Transverse colon (tissue), 4 donors: ENCODE measurements around the gene BCL7B. TPM values are rescaled to one million over a fixed set of nuclear protein-coding genes. Genes with fewer than 3 reads are reported as not detected.

Experiments
- DNase-seq: peaks from one replicate; pipeline ENCODE4 v3.0.0-alpha.2; 2019
- H3K27ac ChIP-seq, 4 donors: fragments of 200-600 bp; sonication (generic); 2 replicates each; pipeline ENCODE4 v1.5.1; 2016 to 2018; ENCODE audit warnings: inconsistent platforms in 4 of 4
- H3K27me3 ChIP-seq: fragments of 200-600 bp; sonication (generic); 2 replicates; pipeline ENCODE4 v1.5.1; 2017; ENCODE audit warnings: inconsistent platforms
- H3K36me3 ChIP-seq, 4 donors: fragments of 200-600 bp; sonication (generic); 2 replicates each; pipeline ENCODE4 v1.5.1; 2017 to 2019; ENCODE audit warnings: inconsistent platforms in 4 of 4
- H3K4me1 ChIP-seq, 4 donors: fragments of 200-600 bp; sonication (generic); 2 replicates each; pipeline ENCODE4 v1.5.1; 2017 to 2020; ENCODE audit warnings: inconsistent platforms in 4 of 4
- H3K4me3 ChIP-seq, 4 donors: fragments of 200-600 bp; sonication (generic); 1 replicate in 1 of 4; 2 replicates in 3 of 4; pipeline versions ENCODE4 v1.5.1 to v1.6.1; 2017 to 2019; ENCODE audit warnings: inconsistent platforms in 4 of 4
- H3K9me3 ChIP-seq, 2 donors: fragments of 200-600 bp; sonication (generic); 2 replicates each; pipeline ENCODE4 v1.5.1; 2017 to 2019; ENCODE audit warnings: inconsistent platforms in 2 of 2
- CTCF ChIP-seq, 5 experiments: fragments of 200-600 bp in 3 of 5; fragments of 450-650 bp in 2 of 5; sonication (generic) in 3 of 5; IDR thresholded peaks; 1 replicate in 2 of 5; 2 replicates in 3 of 5; pipeline ENCODE4 v1.5.1; 2016 to 2017; ENCODE audit warnings: antibody characterized with exemption in 5 of 5, inconsistent platforms in 3 of 5, mild to moderate bottlenecking in 2 of 5, moderate library complexity in 1 of 5
- EP300 ChIP-seq: sonication (generic); formaldehyde crosslinking; IDR thresholded peaks from one replicate; pipeline ENCODE4 v1.6.1; 2017; ENCODE audit warnings: antibody characterized with exemption, low read depth
- POLR2A ChIP-seq: fragments of 450-650 bp; IDR thresholded peaks from one replicate; pipeline ENCODE4 v1.6.1; 2016; ENCODE audit warnings: antibody characterized with exemption, mild to moderate bottlenecking, moderate library complexity
- POLR2AphosphoS5 ChIP-seq, 3 donors: sonication (generic); formaldehyde crosslinking; IDR thresholded peaks; one replicate each; pipeline ENCODE4 v1.6.1; 2016; ENCODE audit warnings: antibody characterized with exemption in 3 of 3
- WGBS, 2 donors: methylation state at CpG; one replicate each; pipeline ENCODE4 v1.1.5; 2018; ENCODE audit warnings: low coverage in 1 of 2; 5-methylcytosine and 5-hydroxymethylcytosine counted together
- in situ Hi-C, 4 donors: fragments of 200-750 bp; cut with MboI; loops; one replicate each; pipeline versions ENCODE4 v1.15.0 to v1.15.1; 2017; ENCODE audit warnings: low sequenced_read_pairs in 3 of 4, low pct_ligation_motif_present in 1 of 4, low pct_unique_long_range_greater_than_20kb in 1 of 4
- intact Hi-C: fragments of 100-400 bp; cut with DNase I; formaldehyde crosslinking; loops from one replicate; pipeline ENCODE4 v1.15.1; 2023; ENCODE audit warnings: low total_unique reads
- total RNA-seq, 4 donors: library from RNA; depleted of rRNA; stranded (reverse); fragments of >200 nt; gene quantifications; one replicate each; pipeline ENCODE4 v1.1.0, GENCODE V29; 2016

BCL7B gene
- total RNA-seq, result 10 to 100 TPM; 75.7 to 96.1 (median 86.0) TPM

DNA sequence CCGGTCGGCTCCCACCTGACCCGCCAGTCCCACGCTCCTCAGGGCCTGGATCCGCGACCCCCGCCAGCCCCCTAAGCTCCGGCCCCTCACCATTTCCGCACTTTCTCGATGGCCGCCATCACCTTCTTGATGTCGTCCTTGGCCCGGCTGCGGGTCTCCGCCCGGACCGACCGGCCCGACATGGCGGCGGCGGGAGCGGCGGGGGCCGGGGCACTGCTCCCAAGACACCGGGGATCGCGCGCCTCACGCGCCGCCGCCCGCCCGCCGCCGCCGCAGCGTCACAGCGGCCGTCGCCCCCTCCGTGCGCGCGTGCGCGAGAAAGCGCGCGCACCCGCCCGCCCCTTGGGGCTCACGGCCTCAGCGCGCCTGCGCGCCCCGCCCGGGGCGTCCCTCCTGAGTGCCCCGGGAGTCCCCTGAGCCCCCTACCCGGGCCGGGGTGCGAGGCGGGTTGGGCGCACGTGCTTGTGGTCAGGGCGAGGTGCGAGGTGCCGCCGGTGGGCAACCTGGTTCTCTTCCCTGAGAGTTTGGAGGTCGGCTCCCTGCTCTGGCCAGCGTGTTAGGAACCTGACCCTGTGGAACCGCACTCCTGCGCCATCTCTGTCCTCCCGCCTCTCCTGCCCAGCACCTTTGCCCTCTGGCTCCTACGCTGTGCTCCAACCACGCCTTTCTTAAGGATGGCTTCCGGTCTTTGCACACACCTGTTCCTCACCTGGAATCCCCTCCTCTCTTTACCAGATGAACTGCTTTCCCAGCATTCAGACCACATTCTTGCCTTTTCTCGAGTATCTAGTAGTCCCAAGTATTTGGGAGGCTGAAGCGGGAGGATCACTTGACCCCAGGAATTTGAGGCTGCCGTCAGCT, at the start of gene BCL7B:
Gene BCL7B (minus strand): TSS at position 294 of the 861 bp plus-strand sequence. CDS start 112 bp downstream, at position 182.
- intact Hi-C loops (no loop called here), in situ Hi-C loops (no loop called here)
- peak within 1 kb of the TSS; percentile 99 to 100 (median 100) for H3K27ac ChIP-seq
- WGBS, 2 donors, result 8% methylated on average over 43 of the region's 83 CpGs; no CpG with 5 or more reads in 1 of the 2 donors
- no peaks in the 10 kb centered on the region for H3K9me3 ChIP-seq
- peaks cover 0 to 15% (median 0%) of the 10 kb centered on the region in 4 donors for H3K36me3 ChIP-seq
- H3K27me3 ChIP-seq, result no peaks in the 10 kb centered on the region
- TF ChIP-seq POLR2AphosphoS5 (IDR thresholded peaks at IDR 0.05), result peak; percentile 27 to 87 (median 59)
- no peak for TF ChIP-seq EP300
- TF ChIP-seq POLR2A, result peak; percentile 83
- H3K4me1 ChIP-seq, result peaks cover 7 to 34% (median 20%) of the 10 kb centered on the region in 4 donors
- DNase-seq, result peak; percentile 80
- peak within 1 kb of the TSS; percentile 72 to 97 (median 88) for H3K4me3 ChIP-seq

DNA sequence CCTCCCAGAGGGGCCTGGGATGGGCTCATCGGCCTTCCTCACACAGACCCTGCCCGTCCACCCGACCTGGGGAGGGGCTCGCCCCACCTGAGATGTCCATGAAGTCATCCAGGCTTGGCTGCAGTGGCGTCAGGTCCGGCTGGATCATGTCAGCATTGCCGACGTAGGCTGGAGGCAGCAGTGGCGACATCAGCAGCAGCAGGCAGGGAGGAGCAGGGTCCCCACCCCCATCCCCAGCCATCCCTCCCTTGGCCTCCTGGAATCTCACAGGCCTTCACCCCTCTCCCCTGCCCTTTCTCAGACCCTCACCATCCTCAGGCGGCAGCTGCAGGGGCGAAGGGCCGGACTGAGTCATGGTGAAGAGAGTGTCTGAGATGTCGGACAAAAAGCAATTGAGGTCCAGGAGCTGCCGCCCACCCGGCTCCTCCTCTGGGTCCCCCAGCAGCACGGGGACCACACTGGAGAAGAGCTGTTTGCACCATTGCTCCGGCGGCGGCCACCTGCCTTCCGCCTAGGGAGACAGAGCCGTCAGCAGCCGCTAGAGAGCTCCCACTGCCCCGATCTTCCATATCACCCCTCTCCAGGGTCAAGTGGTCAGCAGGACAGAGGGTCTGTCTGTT, 48.2 kb upstream of the BCL7B start:
- DNase-seq, result no peak
- no peaks in the 10 kb centered on the region for H3K36me3 ChIP-seq
- WGBS, 2 donors, result 62 to 79% methylated on average over 5 to 16 of the region's 23 CpGs
- no peak for TF ChIP-seq EP300
- no peak for TF ChIP-seq CTCF (IDR thresholded peaks at IDR 0.05)
- no peak for TF ChIP-seq POLR2AphosphoS5 (IDR thresholded peaks at IDR 0.05)
- no peak for TF ChIP-seq POLR2A
- H3K4me1 ChIP-seq, result peaks cover 0 to 4% (median 0%) of the 10 kb centered on the region in 4 donors
- H3K4me3 ChIP-seq, result no peak overlapping the region
- H3K27ac ChIP-seq, result no peak overlapping the region
- H3K9me3 ChIP-seq, result no peaks in the 10 kb centered on the region
- in situ Hi-C loops (loop anchor here in 3 of 4 donors (5.0 to 10.0 kb wide), 3 partner anchors 117 to 127 kb away; no protein-coding TSS in a partner anchor), intact Hi-C loops (loop anchor here (2.0 to 10.0 kb wide), 2 partner anchors 59 to 119 kb away; partner anchors contain the start of gene VPS37D)
- H3K27me3 ChIP-seq, result peaks cover 21% of the 10 kb centered on the region

DNA sequence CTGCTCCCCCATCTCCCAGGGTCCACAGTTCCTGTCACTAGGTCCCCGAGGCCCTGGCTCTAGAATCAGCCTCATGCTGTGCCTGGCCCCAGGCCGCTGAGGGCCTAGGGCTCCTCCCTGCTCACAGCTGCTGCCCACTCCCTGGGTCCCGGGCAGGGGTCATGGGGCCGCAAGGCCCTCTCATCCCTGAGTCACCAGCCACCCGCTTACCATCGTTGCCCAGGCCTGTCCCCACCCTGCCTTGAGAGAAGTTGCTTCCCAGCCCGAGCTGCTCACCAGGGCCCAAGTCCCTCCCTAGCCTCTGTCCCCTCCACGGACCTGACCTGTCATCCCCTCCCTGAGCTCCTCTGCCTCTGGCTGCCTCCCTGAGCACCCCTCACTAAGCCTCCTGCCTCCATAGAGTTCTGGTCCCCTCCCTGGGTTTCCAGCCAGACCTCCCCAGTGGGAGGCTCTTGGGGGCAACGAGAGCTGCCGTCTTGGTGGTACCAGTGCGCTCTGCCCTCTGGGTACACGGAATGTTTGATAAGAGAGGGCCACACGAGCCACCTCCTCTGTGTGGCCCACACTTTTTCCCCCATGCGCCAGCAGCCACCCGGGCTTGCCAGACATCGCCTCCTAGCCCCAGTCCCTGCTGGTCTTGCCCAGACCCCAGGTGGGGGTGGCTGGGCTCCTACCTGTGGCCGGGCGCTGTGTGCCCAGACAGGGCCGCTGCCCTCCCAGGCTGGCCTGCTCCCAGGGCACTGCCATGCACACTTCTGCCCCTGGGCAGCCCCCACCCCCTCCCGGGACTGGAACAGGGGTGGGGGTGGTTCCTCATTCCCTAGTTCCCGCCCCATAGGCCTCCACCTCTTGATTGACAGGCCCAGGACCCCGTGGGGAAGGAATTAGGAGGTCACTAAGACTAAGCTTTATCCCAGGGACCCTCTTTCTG, 45.5 kb upstream of the BCL7B start:
- no peak for DNase-seq
- Histone ChIP-seq H3K4me3 (no peak overlapping the region), H3K27ac (no peak overlapping the region), H3K36me3 (no peaks in the 10 kb centered on the region), H3K9me3 (no peaks in the 10 kb centered on the region), H3K4me1 (peaks cover 0 to 4% (median 0%) of the 10 kb centered on the region in 4 donors), H3K27me3 (peaks cover 21% of the 10 kb centered on the region)
- no peak for TF ChIP-seq CTCF (IDR thresholded peaks at IDR 0.05)
- no peak for TF ChIP-seq POLR2A
- no peak for TF ChIP-seq POLR2AphosphoS5 (IDR thresholded peaks at IDR 0.05)
- TF ChIP-seq EP300, result no peak
- in situ Hi-C loops (loop anchor here in 1 of 4 donors (10.0 kb wide), 1 partner anchor 122 kb away; no protein-coding TSS in a partner anchor), intact Hi-C loops (loop anchor here (10.0 kb wide), 1 partner anchor 62 kb away; the partner anchor contains the start of gene VPS37D)
- 52 to 66% methylated on average over 6 to 21 of the region's 22 CpGs for WGBS, 2 donors

GRCh38 chr7:73599916-73600315, 42.4 kb upstream of the BCL7B start:
- no peak for DNase-seq
- TF ChIP-seq POLR2AphosphoS5 (IDR thresholded peaks at IDR 0.05) (no peak), POLR2A (no peak), EP300 (no peak), CTCF (IDR thresholded peaks at IDR 0.05) (no peak)
- Histone ChIP-seq H3K4me1 (no peaks in the 10 kb centered on the region), H3K4me3 (no peak overlapping the region), H3K27me3 (peaks cover 13% of the 10 kb centered on the region), H3K9me3 (no peaks in the 10 kb centered on the region), H3K36me3 (no peaks in the 10 kb centered on the region), H3K27ac (no peak overlapping the region)
- 10 to 45% methylated on average over 2 to 7 of the region's 7 CpGs for WGBS, 2 donors
- in situ Hi-C loops, result loop anchor here in 1 of 4 donors (10.0 kb wide), 1 partner anchor 125 kb away; no protein-coding TSS in a partner anchor
- intact Hi-C loops, result loop anchor here (10.0 kb wide), 1 partner anchor 65 kb away; the partner anchor contains the start of gene VPS37D
